K562 (cell line): ENCODE data around the gene PRKCE. TPM values are rescaled to one million over a fixed set of nuclear protein-coding genes. Genes with fewer than 3 reads are reported as not detected.

Experiments used
- ATAC-seq: fragments of 200-7000 bp; cut with Tn5 transposase; 3 replicates; pipeline ENCODE4 v1.9.1; 2020; ENCODE audit warnings: moderate library complexity
- BruUV-seq: library from RNA; stranded (reverse); fragments of 400-500 nt; replicated peaks from 2 replicates; lab custom pipeline; 2021; lab: Mats Ljungman, UMichigan
- CTCF ChIA-PET: fragments of 300-600 bp; formaldehyde crosslinking; extraction: SDS; loops from one replicate; lab custom pipeline; 2021; ENCODE audit warnings: low intra/inter-chr PET ratio; lab: Yijun Ruan, JAX
- POLR2A ChIA-PET: fragments of 300-600, 350-650 bp; sonication (Branson Sonifier 250); formaldehyde crosslinking; extraction: SDS; loops from one replicate; lab custom pipeline; 2021; ENCODE audit warnings: antibody characterized with exemption, inconsistent platforms; lab: Yijun Ruan, JAX
- DNase-seq, 4 experiments: peaks; one replicate each; pipeline versions ENCODE4 v3.0.0 to v3.0.0-alpha.2; 2011 to 2018; ENCODE audit warnings: low spot score in 3 of 4, mixed read lengths in 3 of 4; ENCODE audit errors: extremely low read depth in 1 of 4
- FAIRE-seq: peaks from 2 replicates; lab custom pipeline; 2011; peaks lifted over from hg19 to GRCh38; lab: Jason Lieb, UNC
- H2AFZ ChIP-seq: 2 replicates; pipeline ENCODE4 v1.6.0; 2011; ENCODE audit warnings: low read depth, low read length, control low read depth, inconsistent platforms
- H3K27ac ChIP-seq: fragments of 200-600 bp; 3 replicates; pipeline ENCODE4 v1.8.0; 2011; ENCODE audit warnings: low read depth, mild to moderate bottlenecking, control low read depth, inconsistent platforms, low read length, moderate library complexity, mixed read lengths; ENCODE audit errors: extremely low read depth
- H3K27me3 ChIP-seq, 2 experiments: fragments of 300-600 bp in 1 of 2; 2 replicates in 1 of 2; 3 replicates in 1 of 2; pipeline versions ENCODE4 v1.6.0 to v1.8.0; 2011; ENCODE audit warnings: inconsistent platforms in 2 of 2, low read length in 2 of 2, mild to moderate bottlenecking in 1 of 2, mixed read lengths in 1 of 2, moderate library complexity in 1 of 2; ENCODE audit not compliant: control insufficient read depth in 2 of 2, insufficient read depth in 2 of 2
- H3K36me3 ChIP-seq: fragments of 300-600 bp; 3 replicates; pipeline ENCODE4 v1.8.0; 2011; ENCODE audit warnings: mild to moderate bottlenecking, low read length, inconsistent platforms; ENCODE audit not compliant: control insufficient read depth, insufficient read depth
- H3K4me1 ChIP-seq, 2 experiments: fragments of 200-600 bp in 1 of 2; replicated peaks in 1 of 2; 2 replicates in 1 of 2; 3 replicates in 1 of 2; pipeline versions ENCODE4 v1.5.1 to v1.8.0; 2011; ENCODE audit warnings: inconsistent platforms in 2 of 2, low read length in 2 of 2, mild to moderate bottlenecking in 1 of 2, mixed read lengths in 1 of 2, moderate library complexity in 1 of 2; ENCODE audit not compliant: control insufficient read depth in 2 of 2, insufficient read depth in 2 of 2
- H3K4me2 ChIP-seq: 2 replicates; pipeline ENCODE4 v1.6.1; 2011; ENCODE audit warnings: low read length, control low read depth, inconsistent platforms, mixed read lengths; ENCODE audit not compliant: insufficient read depth
- H3K4me3 ChIP-seq: fragments of 200-600 bp; sonication (generic), shearing (Covaris generic); 2 replicates; pipeline ENCODE4 v1.5.1; 2016; ENCODE audit warnings: control low read depth, inconsistent platforms
- H3K79me2 ChIP-seq: fragments of 200-600 bp; 3 replicates; pipeline ENCODE4 v1.8.0; 2011; ENCODE audit warnings: low read length, inconsistent platforms; ENCODE audit not compliant: control insufficient read depth, insufficient read depth
- H3K9ac ChIP-seq, 2 experiments: 2 replicates each; pipeline versions ENCODE4 v1.6.0 to v1.6.1; 2011; ENCODE audit warnings: low read depth in 2 of 2, low read length in 2 of 2, control low read depth in 1 of 2, inconsistent platforms in 1 of 2, mild to moderate bottlenecking in 1 of 2, mixed read lengths in 1 of 2; ENCODE audit not compliant: insufficient read depth in 1 of 2
- H3K9me1 ChIP-seq: one replicate; pipeline ENCODE4 v1.6.0; 2011; ENCODE audit warnings: inconsistent platforms, mild to moderate bottlenecking, low read length, moderate library complexity; ENCODE audit not compliant: control insufficient read depth, insufficient read depth
- H3K9me3 ChIP-seq: replicated peaks from 2 replicates; pipeline ENCODE4 v1.5.1; 2011; ENCODE audit warnings: low read depth, low read length, inconsistent platforms; ENCODE audit not compliant: control insufficient read depth, insufficient read depth
- H4K20me1 ChIP-seq: replicated peaks from 2 replicates; pipeline ENCODE4 v1.6.1; 2011; ENCODE audit warnings: low read length, inconsistent platforms, mixed read lengths; ENCODE audit not compliant: control insufficient read depth, insufficient read depth
- ARID1B ChIP-seq: fragments of 450-650 bp; IDR thresholded peaks from 2 replicates; pipeline ENCODE4 v1.6.1; 2016; ENCODE audit warnings: antibody characterized with exemption, mild to moderate bottlenecking, inconsistent platforms
- ARID3A ChIP-seq: IDR thresholded peaks from 2 replicates; pipeline ENCODE4 v1.6.1; 2012; ENCODE audit warnings: low read depth, low read length, improper control_type of control experiment, borderline replicate concordance
- ETV1 ChIP-seq: fragments of 450-650 bp; conservative IDR thresholded peaks from 2 replicates; pipeline ENCODE4 v1.6.1; 2016; ENCODE audit warnings: missing genetic modification characterization, control low read depth, low read depth, missing compliant biosample characterization
- MAX ChIP-seq: sonication (generic); formaldehyde crosslinking; IDR thresholded peaks from 2 replicates; pipeline ENCODE4 v1.9.0; 2022; ENCODE audit warnings: mild to moderate bottlenecking, missing genetic modification reagents
- MNT ChIP-seq, 2 experiments: fragments of 450-650 bp; conservative IDR thresholded peaks; 2 replicates each; pipeline ENCODE4 v1.6.1; 2017; ENCODE audit warnings: mild to moderate bottlenecking in 2 of 2, moderate library complexity in 2 of 2
- NFATC3 ChIP-seq: fragments of 450-650 bp; IDR thresholded peaks from 2 replicates; pipeline ENCODE4 v1.6.1; 2017; ENCODE audit warnings: mild to moderate bottlenecking
- PHF20 ChIP-seq: fragments of 450-650 bp; IDR thresholded peaks from 2 replicates; pipeline ENCODE4 v1.6.1; 2018; ENCODE audit not compliant: partially characterized antibody
- POLR2B ChIP-seq: fragments of 450-650 bp; IDR thresholded peaks from 2 replicates; pipeline ENCODE4 v1.6.1; 2018; ENCODE audit warnings: low read depth; ENCODE audit not compliant: partially characterized antibody
- POLR2H ChIP-seq: IDR thresholded peaks from 2 replicates; pipeline ENCODE4 v1.6.1; 2016; ENCODE audit warnings: missing genetic modification characterization, low read depth, mild to moderate bottlenecking, control low read depth, missing compliant biosample characterization, moderate library complexity
- RERE ChIP-seq: sonication (generic); formaldehyde crosslinking; IDR thresholded peaks from 2 replicates; pipeline ENCODE4 v1.8.0; 2023; ENCODE audit warnings: missing genetic modification reagents, mild to moderate bottlenecking, borderline replicate concordance
- RFX5 ChIP-seq: IDR thresholded peaks from 2 replicates; pipeline ENCODE4 v1.6.1; 2011; ENCODE audit warnings: low read depth, mild to moderate bottlenecking, improper control_type of control experiment, low read length
- ZKSCAN8 ChIP-seq: fragments of 200-800 bp; sonication (Bioruptor generic); IDR thresholded peaks from 2 replicates; pipeline ENCODE4 v1.6.1; 2016; ENCODE audit warnings: missing genetic modification characterization, missing compliant biosample characterization
- ZNF583 ChIP-seq: fragments of 250-450 bp; sonication (Bioruptor Pico); IDR thresholded peaks from 2 replicates; pipeline ENCODE4 v1.4.0; 2020
- WGBS: fragments of 100-300 bp; shearing (Covaris generic); methylation state at CpG from one replicate; pipeline ENCODE4 v1.1.6; 2016; ENCODE audit warnings: low coverage, mixed read lengths; ENCODE audit not compliant: insufficient coverage; ENCODE audit errors: missing lambda C conversion rate; 5-methylcytosine and 5-hydroxymethylcytosine counted together
- in situ Hi-C: fragments of 300-500 bp; cut with MboI; formaldehyde crosslinking; loops from 4 replicates; pipeline ENCODE4 v1.15.0; 2018; ENCODE audit warnings: inconsistent platforms, mixed read lengths
- intact Hi-C: fragments of 100-400 bp; cut with micrococcal nuclease; formaldehyde crosslinking; loops from 2 replicates; pipeline ENCODE4 v1.14.2; 2022
- polyA plus RNA-seq, 8 experiments: library from polyadenylated mRNA; depleted of rRNA in 4 of 8; stranded (reverse) in 5 of 8; unstranded in 3 of 8; fragments of >200 nt; fragmentation: Nextera tagmentation in 2 of 8; fragmentation: Illumina TruSeq in 1 of 8; extraction: Ambion mirVana in 2 of 8; extraction: Trizol in 1 of 8; gene quantifications; 2 replicates each; pipeline versions ENCODE4 v1.2.1 to v1.2.3, GENCODE V29; 2011 to 2014; ENCODE audit warnings: inconsistent platforms in 1 of 8, missing spikeins in 1 of 8
- total RNA-seq, 7 experiments: library from RNA; depleted of rRNA in 6 of 7; stranded (reverse); fragments of >200 nt in 6 of 7; fragmentation: Illumina TruSeq in 2 of 7; extraction: Trizol in 2 of 7; gene quantifications; 2 replicates each; pipeline versions ENCODE4 v1.2.1 to v1.2.3, GENCODE V29; 2011 to 2021; ENCODE audit warnings: low replicate concordance in 1 of 7

The PRKCE gene
- total and polyA plus RNA-seq, 9 of the 15 experiments (the other 6 are each of a cell fraction or from before 2014, with no cell fraction given) = 0.06 to 1.0 (median 0.22) TPM; not detected in 1

- ATAC-seq (no peak), FAIRE-seq (no peak), DNase-seq (no peak)
- ChIA-PET CTCF (no interaction called here), POLR2A (interaction anchor here (0.6 to 0.9 kb wide), 2 partner anchors 50 to 158 kb away, joined by 3 read pairs; no protein-coding TSS in a partner anchor)
- no peaks in the 10 kb centered on the region for H3K79me2 ChIP-seq
- in situ Hi-C loops = no loop called here
- H2AFZ ChIP-seq = no peak overlapping the region
- peaks cover 6 to 37% of the 10 kb centered on the region in 2 experiments; a peak in 4 of 5 replicates for H3K27me3 ChIP-seq
- H4K20me1 ChIP-seq = no peaks in the 10 kb centered on the region
- H3K27ac ChIP-seq = no peak overlapping the region
- H3K9ac ChIP-seq = peak overlapping the region in 1 of 2 experiments; percentile 7; a peak in 1 of 4 replicates
- no peak overlapping the region for H3K4me2 ChIP-seq
- H3K9me1 ChIP-seq = no peaks in the 10 kb centered on the region
- BruUV-seq = no TSS peak
- WGBS = 11% methylated on average over 4 of the region's 4 CpGs
- H3K36me3 ChIP-seq = no peaks in the 10 kb centered on the region
- intact Hi-C loops = no loop called here
- no peak overlapping the region for H3K4me3 ChIP-seq
- no peaks in the 10 kb centered on the region; a peak in 2 of 5 replicates for H3K4me1 ChIP-seq
- H3K9me3 ChIP-seq = no peaks in the 10 kb centered on the region
- TF ChIP-seq RFX5 = no peak
- TF ChIP-seq ZNF583 (CRISPR knock-in tag) = no peak
- TF ChIP-seq ARID3A = no peak
- no peak for TF ChIP-seq PHF20
- no peak for TF ChIP-seq ETV1 (tag)
- TF ChIP-seq ZKSCAN8 (CRISPR knock-in tag) = no peak
- no peak for TF ChIP-seq POLR2B
- TF ChIP-seq MNT (conservative IDR thresholded peaks at IDR 0.05) = no peak
- no peak for TF ChIP-seq NFATC3
- no peak for TF ChIP-seq ARID1B
- no peak for TF ChIP-seq POLR2H
- no peak for TF ChIP-seq RERE
- TF ChIP-seq MAX = no peak
These were observed 172.3 kb downstream of the PRKCE start for GRCh38 chr2:45823723-45824206.
